NCI-H1092 treated with DMSO at 0.1 percent for 48 hours (cell line): Measurements from ENCODE around the gene VARS1.
A peak's percentile ranks its signal among the peaks of the same experiment; 100 is the strongest.
"Not testable (repeated sequence)": the region's sequence is repeated elsewhere in the genome, so short reads cannot be mapped to it uniquely, and the experiment has no call there.

Source experiments
- DNase-seq: peaks from one replicate; lab custom pipeline; 2025; lab: John Stamatoyannopoulos, UW

VARS1 gene

DNA sequence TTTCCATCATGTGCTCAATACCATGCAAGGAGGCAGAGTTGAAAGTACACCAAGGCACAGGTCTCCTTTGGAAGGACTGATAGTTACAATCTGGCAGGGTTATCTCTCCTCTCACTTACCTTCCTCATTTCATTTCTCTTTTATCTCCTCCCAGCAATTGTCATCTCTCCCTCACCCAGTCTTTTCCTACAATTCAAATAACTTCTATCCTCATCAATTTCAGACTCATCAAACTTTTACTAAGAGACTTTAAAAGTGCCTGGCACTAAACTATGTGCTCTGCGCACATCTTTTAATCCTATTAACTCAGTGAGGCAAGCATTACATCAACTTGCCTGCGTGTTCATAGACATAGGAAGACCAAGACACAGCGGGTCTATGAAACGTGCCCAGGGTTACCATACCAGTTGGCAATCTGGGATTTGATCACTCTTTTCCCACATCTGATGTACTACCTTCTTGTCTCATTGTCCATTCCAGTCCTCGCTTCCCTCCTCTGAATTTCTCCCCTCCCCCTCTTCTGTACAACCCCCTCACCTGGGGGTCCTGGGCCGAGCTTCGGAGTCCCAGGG is 1.2 kb downstream of the VARS1 start:
- DNase-seq = peak; percentile 4

DNA sequence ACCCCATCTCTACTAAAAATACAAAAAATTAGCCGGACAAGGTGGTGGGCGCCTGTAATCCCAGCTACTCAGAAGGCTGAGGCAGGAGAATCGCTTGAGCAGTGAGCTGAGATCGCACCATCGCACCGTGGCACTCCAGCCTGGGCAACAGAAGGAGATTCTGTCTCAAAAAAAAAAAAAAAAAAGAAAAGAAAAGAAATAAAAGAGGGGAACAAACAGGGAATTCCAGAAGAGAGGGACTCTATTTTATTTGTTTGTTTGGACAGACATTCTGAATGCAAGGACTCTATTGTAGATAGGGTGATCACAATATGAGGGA is 1.7 kb downstream of the VARS1 start:
- not testable (repeated sequence) for DNase-seq

DNA sequence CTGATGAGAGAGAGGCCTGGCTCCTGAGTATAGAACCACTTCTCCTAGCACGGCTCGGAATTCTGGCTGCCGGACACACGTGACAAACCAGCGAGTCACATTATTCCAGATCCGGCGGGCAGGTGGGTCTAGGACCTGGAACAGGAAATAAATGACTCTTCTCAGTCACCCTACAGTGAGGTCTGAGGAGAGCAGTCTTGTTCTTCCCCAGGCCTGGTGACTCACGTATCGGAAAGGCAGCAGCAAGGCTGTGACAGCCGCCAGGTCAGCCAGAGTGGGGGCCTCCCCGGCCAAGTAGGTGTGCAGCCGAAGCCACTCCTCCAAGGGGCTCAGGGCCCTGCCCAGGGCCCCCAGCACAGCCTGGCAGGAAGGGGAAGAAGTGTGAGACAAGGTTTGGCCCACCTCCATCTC is 2.8 kb downstream of the VARS1 start:
- no peak for DNase-seq

DNA sequence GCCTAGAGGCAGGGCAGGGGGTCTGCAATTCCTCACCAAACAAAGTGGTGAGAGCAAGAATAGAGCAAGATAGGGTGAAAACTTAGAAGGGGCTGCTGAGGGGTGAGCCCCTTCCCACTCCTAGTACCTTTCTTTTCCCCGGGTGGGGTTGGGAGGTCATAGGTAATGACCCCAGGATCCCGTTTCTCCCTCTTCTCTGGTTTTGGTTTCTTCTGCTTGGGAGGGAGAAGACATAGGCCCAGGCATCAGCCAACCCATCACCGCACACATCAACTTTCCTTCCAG is 3.5 kb downstream of the VARS1 start:
- no peak for DNase-seq

DNA sequence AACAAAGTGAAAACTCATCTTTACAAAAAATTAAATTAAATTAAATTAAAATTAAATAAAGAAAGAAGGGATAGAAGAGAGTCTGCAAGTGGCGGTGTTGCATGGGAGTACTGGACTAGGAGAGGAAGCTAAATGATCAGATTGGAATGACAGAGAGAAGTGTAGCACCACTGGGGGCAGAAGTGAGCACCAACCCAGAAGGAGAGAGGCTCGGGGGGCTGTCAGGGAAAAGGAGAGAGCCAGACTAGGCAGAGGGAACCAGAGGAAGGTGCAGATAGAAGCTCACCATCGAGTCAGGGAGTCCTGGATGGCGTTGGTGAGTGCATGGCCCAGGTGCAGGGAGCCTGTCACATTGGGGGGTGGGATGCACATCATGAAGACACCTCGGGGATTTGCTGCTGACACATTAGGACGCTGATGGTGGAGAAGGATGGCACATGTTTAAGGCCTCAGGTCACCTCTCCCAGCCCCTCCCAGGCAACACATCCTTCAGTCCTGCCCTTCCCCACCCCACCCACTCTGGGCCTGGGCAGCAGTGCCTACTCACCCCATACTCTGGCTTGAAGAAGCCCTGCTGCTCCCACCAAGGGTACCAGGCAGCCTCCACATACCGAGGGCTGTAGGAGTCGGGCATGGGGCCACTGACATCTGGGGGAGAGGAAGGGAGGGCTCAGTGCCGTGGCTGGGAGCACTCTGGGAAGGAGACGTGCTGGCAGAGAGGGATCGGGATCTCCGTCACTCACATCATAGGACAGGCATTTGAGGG is 4.0 kb downstream of the VARS1 start:
- DNase-seq = peak; percentile 40

DNA sequence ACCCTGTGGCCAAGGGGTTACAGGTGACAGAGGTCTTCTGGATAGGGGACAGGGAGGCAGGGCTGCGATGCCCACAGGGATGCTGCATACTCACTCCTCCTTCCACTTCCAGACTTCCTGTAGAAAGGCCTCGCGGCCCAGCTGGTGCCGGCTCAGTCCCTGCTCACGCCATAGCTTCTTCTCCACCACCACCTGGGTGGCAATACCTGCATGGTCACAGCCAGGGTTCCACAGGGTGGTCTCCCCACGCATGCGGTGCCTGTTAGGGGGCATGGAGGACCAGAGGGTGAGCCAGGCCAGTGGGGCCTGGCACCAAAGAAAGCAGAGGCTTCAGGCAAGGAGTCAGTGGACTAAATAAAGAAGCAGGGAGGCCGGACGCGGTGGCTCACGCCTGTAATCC is 10.1 kb downstream of the VARS1 start:
- DNase-seq = no peak

DNA sequence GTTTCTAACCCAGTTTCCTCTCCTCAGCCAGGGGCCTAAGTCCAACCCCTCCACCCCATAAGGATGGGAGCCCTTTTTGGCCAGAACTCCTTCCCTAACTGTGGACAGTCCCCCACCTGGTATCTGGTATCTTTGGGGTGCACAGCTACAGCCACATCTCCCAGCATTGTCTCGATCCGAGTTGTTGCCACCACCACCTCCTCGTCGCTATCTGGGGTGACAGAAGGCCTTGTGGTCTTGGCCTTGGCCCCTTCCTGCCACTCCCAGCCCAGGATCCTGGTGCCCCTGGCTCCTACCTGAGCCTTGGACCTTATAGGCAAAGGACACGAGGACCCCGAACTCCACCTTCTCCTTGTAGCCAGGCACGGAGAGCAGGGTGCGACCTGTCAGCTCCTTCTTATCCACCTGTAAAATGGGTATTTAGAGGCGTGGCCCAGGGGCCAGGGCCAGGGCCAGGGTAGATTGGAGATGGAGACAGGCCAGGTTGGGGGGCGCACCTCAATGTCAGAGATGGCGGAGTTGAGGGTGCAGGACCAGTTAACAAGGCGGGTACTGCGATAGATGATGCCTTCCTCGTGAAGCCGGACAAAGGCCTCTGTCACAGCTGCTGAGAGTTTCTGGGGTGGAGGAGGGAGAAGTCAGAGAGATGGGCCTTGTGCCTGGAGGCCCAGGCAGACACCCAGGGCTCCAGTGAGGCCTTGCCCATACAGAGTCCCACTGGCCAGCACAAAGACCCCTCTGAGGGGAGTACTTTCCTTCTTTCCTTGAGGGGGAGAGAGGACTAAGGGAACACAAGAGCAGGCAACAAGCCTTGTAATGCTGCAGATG is 11.2 kb downstream of the VARS1 start:
- no peak for DNase-seq

DNA sequence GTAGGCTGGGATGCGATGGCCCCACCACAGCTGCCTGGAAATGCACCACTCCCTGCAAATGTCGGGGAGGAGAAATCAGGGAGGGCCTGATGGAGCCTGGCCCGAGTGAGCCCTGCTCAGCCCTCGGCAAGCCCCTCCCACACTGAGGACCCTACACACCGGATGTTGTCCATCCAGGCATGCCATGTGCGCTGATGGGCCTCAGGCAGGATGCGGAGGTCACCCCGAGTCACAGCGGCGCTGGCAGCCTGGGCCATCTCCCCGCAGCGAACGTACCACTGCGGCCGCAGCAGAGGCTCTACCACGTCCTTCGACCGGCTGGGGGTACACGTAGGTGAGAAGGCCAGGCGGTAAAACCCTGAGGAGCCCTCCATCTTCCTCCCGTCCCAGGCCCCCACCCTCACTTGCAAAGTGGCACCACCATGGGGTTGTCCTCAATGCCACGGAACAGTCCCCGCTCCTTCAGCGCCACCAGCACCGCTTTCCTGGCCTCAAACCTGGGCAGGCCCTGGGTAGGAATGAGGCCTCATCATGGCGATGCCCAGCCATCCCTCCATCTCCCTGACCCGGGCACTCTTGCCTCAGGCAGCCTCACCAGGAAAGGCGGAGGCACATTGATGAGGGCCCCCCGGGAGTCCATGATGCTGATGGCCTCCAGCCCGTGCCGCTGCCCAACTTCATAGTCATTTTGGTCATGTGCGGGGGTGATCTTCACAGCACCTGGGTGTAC is 13.3 kb downstream of the VARS1 start:
- no peak for DNase-seq

DNA sequence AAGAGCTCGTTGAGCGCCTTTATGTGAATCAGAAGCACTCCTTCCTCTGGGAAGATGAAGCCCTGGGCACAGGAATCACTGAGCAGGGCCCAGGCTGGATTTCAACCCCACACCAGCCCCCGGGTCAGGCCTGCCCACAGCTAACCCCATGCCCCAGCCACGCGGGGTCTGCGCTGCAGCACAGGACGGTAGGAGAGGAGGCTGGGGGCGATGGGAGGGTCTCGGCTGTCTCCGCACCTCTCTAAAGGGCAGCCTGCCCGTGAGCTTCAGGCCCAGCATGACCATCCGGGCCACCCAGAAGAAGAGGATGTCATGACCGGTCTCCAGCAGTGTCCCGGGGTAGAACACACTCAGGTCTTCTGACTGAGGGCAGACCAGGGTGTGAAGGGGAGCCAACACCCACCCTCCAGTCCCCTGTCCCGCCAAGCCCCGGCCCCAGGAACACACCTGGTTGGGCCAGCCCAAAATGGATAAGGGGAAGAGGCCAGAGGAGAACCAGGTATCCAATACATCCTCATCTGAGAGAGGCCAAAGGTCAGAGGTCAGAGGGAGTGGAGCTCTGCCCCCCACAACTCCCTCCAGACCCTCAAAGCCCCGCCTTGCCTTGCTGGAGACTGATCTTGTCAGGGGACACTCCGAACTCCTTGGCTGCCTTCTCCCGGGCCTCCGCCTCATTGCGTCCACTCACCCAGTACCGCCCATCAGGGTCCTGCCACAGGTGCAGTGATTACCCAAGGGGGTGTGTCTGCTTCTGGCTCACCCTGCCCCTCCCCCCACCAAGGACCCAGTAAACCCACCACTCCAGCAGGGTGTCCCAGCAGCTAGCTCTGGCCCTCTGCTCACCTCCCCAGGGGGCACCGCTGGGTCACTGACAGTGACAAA is 14.1 kb downstream of the VARS1 start:
- no peak for DNase-seq

DNA sequence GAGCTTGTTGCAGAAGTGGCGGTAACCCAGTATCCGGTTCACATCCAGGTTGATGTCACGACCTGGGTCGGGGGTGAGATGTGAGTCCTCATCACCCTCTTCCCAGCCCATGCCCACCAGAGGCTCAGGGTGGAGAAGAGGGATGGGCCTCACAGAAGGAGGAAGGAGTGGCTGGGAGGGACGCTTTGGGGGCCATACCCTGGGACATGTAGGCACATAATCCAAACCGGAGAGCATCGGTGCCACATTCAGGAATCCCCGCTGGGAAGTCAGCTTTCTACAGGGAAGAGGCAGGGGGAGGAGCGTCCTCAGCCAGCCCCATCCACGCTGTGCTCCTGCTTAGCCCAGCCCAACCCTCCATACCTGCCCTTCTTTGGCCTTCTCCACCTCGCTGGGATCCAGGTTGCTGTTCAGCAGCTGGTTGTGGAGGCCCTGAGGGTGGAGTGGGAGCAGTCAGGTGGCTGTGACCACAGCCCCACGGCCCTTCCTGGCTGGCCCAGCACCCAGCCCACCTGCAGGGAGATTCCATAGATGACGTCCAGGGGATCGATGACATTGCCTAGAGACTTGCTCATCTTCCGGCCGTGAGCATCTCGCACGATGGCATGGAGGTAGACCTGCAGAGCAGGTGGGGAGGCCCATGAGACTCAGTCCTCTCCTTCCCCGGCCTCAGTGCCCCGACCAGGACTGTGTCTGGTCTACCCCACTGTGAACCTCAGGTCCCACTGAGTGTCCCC is 14.9 kb downstream of the VARS1 start:
- DNase-seq = no peak

DNA sequence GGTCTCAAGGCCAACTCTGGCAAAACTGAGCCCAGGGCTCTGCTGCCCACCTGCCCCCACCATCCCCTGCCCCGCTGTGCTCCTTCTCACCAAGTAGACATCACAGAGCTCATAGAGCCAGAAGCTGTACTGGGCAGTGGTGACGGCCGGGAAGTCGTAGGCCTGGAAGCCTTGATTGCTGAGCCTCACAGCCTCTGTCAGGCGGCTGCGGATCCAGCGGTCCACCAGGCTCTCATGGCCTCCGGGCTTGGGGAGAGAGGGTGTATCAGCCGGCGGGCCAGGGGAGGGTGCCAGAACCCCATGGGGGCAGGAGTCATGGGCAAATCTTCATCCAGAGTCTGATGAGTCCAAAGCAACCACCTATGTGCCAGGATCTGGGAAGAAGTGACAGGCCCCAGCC is 15.6 kb downstream of the VARS1 start:
- no peak for DNase-seq

DNA sequence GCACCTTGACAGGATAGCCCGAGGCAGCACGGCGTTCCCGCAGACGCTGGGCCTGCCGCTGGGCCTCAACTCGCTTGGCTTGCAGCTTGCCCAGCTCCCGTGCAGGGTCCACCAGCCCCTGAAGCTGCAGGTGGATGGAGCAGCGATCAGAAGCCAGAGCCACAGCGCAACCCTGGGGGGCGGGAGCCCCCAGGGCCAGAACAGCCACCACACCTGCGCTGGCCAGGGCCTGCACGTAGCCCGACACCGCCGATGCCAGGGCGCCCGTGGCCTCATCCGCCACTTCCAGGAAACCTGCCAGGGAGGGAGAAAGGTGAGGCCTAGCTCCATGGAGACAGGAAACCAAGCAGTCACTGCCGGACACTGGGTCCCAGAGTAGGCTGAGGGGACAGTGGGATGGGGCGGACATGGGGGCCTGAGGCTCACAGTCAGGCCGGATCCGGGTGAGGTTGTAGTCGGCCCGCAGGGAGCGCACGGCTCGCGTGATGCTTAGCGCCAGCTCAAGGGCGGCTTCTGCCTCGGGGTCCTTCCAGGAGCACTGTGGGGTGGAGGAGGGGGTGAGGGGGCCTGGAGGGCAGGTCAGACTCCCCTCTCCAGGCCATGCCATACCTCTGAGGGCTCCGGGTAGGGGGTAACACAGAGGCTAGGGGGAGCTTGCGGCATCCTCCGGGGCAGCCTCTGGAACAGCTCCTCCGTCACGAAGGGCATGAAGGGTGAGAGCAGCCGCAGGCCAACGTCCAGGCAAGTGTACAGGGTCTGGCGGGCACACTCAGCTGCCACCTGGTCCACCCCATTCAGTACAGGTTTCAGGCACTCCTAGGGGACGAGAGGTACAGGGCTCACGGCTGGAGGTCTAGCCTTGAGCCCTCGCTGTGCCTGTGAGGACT is 16.3 kb downstream of the VARS1 start:
- no peak for DNase-seq

DNA sequence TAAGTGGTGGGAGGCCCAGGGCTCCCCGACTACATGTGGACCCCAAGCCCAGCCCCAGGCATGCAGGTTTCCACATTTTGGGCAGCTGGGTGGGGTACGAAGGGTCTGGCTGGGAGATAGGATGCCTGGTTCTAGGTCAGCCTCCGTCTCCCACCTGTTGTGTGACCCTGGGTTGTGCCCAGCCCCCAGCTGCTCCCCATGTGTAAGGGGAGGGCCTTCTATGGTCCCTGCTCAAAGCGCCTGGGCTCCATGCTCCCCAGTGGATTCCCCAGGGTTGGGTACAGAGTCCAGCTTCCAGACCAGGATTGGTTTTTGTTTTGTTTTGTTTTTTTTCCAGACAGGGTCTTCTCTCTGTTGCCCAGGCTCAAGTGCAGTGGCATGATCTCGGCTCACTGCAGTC is 17.4 kb downstream of the VARS1 start:
- no peak for DNase-seq

DNA sequence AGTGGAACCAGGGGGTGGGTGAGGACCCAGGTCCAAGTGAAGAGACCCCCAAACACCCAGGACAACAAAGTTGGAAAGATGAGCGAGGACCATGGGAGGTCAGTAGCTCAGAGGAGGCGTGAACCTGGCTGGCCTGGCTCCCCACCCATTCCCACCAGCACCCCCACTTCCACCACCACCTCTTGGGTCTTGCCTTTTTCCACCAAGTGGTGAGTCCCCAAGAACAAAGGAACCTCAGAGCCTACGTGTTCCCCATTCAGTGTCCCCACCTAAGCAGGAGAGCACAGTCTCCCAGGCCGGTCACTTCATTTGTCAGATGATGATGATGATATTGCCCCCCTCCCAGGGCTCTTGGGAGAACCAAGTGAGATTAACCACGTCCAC is 17.9 kb downstream of the VARS1 start:
- DNase-seq = no peak

DNA sequence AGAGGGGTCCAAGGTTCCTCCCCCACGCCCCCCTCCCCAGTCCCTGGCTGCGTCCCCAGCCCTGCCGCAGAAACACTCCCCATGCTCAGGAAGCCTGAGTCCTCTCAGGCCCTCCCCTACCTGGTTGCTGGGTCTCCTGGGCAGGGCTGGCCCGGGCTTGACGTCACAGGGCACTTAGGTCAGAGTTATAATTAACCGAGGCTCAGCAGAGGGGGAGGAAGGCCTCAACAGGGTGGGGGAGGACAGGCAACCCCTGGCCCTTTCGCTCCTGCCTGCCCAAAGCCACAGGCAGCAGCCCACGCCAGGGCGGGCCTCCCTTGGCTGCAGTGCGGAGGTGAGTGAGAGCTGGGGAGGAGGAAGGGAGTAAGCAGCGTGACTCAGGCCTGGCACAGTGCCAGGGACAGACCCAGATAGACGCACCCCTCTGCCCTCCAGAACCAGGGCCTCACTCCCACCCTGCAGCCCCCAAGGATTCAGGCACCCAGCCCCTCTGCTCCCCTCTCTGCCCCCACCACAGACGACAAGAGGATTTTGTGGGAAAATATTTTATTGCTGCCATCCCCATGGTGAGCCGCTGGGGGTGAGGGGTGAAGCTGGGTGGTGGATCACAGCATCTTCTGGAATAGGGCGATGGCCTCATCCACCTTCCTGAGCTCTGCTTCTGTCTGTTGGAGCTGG is 18.4 kb downstream of the VARS1 start, which contains the start of gene VWA7:
Gene VWA7 (minus strand): TSS at position 340 of the 678 bp plus-strand sequence. CDS start 549 bp downstream, outside the sequence.
- peak; percentile 19 for DNase-seq

DNA sequence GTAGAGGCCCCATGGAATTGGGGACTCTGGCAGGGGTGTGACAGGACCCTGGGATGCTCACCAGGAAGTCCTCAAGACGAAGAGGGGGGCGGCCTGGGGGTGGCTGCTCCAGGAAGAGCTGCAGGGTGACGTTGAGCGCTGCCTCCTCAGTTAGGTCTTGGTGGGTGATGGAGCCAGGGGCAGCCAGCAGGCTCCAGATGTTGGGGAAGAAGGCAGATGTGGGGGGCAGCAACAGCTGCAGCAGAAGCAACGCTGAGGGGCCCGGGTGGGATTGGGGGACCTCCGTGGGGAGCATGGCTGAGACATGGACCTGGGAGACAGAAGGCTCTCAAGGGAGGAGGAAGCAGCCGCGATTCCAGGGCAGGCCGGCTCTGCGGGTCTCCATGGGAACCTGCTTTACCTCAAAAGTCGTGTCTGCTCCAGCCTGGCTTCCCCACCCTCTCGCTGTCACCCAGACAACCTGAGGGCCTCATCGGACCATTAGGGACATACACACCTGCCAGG is 19.0 kb downstream of the VARS1 start:
- no peak for DNase-seq

DNA sequence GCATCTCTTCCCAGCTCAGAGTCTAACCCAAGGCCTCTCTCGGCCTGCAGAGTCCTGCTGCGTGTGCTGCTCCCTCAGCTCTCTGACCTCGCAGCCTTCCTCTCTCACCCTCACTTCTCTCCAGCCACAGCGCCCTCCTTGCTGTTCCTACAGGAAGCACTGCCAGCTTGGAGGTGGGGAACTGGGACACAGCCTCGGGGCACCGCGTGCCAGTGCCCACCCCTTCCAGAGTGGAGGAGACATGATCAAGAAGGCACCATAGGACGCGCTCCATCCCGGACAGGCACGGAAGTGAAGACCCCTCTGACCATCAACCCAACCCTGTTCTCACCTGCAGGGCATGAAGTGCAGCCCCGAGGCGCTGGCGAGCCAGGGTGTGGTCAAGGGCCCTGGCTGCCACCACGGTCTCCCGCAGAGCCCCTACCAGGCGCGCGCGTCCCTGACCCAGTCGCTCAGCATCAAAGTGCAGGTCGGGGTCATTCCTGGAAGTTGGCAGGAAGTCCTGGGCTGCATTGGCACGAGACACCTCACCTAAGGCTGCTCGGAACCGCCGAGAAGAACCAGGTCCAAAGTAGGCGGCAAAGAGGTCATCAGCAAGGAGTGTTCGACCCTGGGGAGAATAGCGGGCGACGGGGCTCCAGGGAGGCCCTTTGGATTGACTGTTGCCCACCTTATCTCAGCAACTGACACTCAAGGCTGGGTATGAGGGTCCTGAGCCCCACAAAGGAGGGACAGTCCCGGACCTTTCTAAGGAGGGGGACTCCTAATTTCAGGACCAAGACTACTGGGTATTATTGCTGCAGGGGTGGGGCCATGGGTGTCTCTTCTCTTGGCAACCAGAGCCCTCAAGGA is 19.7 kb downstream of the VARS1 start:
- no peak for DNase-seq

DNA sequence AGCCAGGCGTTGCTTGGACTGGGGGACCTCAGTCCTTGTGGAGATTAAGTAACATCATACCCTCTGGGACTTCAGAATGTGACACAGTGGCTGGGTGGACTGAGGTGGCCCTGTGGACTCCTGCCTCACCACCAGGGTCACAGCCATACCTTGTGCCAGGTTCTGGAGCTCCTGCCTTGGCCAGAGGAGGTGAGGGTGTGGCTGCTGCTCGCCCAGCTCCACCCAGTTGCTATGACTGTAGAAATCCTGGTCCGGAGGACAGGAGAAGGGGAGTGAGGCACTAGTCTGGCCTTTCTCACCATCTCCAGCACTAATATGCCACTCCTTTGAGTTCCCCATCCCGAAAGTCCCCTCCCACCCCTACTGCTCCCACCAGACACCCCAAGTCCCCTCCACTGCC is 20.4 kb downstream of the VARS1 start:
- no peak for DNase-seq
